ENCODE data around the gene SPTB.
A peak's percentile ranks its signal among the peaks of the same experiment; 100 is the strongest.

Gene SPTB

DNA sequence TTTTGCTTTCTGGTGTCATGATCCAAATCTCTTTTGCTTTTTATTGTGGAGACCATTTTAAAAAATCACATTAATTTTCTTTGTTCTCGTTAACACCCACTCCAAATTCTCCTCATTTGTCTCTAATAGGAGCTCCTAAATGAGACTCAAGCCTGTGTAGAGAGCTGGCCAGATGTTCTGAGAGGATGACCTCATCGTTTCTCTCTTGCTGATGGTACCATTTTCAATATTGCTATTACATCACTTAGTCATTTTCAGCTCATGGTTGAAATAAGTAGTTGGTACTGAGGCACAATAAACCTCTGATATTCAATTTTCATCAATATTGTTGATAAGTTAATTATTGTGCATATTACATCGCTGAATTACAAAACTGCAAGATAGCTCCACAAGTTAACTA lies 31.5 kb downstream of the SPTB start:
- DNase-seq, result no peak

DNA sequence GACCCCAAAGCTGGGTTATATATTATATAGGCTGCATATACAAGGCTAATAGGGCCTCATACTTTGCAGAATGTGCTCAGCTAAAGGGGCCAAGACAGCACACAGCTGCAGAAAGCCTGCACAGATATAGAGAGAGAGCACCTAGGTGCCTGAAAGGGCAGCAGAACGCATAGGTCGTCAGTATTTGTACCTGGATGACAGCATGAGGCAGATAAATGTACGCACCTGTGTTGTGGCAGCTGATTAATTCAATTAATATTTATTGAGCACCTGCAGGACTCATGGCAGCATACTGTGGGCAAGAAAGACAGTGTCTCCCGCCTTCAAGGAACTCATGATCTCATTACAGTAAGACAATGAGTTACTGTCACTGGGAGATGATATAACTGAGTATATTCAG lies 33.4 kb downstream of the SPTB start:
- DNase-seq, result no peak

DNA sequence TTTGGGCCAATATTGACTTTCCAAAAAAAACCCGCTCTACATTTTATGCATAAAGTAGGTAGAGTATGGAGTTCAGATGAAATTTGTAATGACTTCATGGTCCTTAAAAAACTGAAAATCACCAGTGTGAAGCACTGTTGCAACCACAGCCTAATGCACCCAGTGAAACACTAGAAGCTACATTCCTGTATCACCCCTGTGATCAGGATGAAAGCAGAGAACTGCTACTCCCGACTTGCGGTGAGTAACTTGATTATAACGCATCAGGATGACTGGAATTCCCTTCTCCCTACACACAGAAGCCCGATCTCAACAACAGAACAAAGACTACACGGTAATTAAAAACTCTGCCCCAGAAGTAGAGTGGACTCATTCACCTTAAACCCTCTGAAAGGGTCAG lies 33.8 kb downstream of the SPTB start:
- no peak for DNase-seq

DNA sequence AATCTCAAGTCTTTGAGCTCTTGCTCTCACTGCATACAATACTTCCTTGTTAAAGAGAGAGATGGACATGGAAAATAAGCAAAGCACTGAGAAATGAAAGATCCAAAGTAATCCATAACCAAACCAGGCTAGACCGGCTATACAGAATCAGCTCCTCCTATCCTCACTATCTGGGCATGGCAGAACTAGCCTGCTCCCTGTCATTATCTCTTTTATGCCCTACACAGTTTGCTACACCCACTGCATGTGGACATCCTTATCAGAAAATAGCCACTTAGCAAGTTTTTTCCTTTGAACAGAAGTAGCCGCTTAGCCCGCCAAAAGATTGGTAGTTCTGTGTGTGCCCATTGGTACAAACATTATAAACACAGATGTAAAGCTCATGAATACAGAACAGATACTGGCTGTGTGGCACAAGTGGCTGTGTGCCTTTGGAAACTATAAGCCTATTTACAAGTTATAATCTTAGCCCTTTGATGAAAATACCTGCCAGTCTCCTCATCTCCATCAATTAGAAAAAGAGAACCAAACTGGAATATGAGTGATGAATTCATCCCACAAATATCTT lies 34.7 kb downstream of the SPTB start:
- no peak for DNase-seq

DNA sequence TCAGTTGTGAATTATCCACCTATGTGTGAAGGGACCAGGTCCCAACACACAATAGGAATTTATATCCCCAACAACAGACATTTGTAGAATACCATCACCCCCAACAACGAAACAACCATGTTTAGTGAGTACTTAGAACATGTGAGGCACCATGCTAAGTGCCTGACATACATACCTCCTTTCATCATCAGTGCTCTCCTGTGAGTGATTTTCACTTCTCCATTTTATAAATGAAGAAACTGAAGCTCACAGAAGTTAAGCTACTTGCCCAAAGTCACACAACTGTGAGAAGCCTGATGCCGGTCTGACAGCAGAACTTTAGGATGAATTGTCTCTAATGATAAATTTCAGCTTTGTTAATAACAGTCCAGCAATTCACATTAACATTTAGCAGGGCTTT lies 35.4 kb downstream of the SPTB start:
- DNase-seq, result no peak

DNA sequence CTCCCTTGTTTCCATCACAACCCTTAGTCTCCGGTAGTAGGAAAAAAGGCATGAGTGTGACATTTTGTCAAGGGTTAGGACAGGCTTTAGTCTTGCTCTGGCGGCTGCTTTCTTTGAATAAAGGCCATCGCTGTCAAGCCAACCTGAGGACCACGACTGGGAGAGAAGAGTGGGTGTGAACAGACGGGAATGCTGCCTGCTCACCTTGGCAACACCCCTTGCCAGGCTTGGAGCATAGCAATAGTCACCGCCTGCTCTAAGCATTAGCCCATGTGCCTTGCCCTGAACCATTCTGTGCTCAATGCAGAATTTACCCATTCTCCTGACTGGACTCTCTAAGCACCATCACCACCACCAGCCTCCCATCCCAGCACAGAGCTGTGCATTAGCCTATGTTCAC lies 36.2 kb downstream of the SPTB start:
- no peak for DNase-seq

DNA sequence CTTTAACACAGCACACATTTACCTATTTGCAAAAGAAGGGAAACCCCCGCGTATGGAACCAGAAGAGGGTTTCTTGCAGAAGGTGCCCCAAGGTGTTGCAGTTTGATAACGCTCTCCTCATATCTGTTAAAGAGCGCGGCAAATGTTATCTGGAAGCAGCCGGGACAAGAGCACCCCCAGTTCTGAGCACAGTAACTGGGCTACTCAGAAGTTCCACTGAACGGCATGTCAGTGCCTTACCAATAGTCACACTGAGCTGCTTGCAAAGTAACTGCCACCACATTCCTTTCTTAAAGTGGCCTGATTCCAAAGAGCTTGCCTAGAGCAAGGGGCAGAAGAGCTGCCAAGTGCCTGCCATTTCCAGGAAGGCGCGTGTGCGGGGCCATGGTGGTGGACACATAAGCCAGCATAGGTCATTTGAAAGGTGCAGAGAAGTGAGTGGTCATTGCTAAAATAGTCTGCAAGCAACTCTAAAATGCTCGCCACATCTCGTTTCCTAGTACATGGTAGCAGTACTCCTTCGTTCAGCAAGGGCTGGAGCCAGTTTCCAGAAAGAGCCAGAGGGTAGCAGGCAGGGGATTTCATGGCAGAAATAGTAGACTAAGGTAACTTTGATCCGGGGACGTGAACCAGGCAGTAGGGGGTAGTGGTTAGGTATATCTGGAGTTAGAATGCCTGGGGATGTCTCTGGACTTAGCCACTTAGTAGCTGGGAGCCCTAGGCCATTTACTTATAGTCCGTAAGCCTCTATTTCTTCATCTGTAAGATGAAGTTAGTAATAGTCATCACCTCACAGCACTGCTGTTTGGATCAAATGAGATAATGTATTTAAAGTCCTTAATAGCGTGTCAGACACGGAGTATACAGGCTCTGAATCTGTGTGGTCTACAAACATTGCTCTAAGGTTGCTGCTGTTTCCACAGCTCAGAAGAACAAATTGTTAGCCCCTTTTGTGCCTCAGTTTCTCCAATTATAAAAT lies 37.6 kb downstream of the SPTB start:
- no peak for DNase-seq

DNA sequence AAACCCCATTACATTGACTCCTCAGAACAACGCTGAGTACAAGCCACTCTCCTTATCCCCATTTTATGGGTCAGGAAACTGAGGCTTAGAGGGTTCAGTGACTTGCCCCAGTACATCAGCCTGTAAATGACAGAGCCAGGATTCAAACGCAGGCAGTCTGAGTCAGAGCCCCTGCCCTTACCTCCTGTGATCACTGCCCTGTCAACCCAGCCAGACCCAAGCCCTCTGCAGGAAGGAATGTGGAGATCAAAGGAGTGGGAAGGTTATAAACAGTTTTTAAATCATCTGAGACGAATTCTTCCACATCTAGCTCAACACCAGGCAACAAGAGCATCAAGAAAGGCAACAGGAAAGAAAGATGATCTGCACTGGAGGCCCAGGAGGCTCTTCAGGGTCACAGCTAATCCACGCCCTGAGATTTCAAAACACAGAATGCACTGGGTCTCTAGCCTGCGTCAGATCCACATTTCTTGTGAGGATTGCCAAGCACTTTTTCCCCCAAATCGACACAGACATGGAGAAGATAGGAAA lies 38.5 kb downstream of the SPTB start:
- no peak for DNase-seq

DNA sequence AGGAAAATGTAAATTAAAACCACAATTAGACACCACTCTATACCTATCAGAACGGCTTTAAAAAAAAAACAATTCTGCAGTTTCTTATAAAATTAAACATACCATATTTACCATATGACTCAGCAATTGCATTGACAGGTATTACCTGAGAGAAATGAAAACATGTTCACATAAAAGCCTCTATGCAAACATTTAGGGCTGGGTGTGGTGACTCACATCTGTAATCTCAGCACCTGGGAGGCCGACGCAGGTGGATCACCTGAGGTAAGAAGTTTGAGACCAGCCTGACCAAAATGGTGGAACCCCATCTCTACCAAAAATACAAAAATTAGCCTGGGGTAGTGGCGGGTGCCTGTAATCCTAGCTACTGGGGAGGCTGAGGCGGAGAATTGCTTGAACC lies 41.1 kb downstream of the SPTB start:
- DNase-seq, result no peak

DNA sequence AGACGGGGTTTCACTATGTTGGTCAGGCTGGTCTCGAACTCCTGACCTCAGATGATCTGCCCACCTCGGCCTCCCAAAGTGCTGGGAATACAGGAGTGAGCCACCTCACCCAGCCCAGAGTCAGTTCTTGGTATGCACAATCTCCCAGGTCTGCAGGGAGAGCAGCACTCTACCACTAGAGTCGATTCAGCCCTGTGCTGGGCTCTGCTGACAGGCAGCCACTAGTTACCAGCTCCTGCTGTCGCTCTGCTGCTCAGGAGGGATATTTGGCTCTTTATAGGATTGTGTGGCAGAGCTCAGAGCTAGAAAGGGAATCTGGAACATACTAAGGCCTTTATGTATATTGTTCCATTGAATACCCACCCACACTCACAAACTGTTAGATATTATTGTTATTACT lies 44.3 kb downstream of the SPTB start:
- DNase-seq, result no peak

DNA sequence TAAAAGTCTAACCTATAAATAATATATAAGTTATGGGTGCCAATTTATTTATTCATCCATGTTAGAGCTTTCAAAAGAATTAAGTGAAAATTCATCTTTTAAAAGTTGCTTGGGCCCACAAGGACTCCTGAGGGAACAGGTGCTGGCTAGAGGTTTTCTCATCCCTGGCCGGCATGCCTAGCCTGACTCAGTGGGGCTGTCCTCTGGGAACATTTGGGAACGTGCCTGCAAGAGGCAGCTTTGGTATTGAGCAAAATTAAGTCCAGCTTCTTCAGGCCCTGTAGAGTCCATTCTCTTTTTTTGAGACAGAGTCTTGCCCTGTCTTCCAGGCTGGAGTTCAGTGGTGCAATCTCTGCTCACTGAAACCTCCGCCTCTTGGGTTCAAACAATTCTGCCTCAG lies 44.7 kb downstream of the SPTB start:
- no peak for DNase-seq

DNA sequence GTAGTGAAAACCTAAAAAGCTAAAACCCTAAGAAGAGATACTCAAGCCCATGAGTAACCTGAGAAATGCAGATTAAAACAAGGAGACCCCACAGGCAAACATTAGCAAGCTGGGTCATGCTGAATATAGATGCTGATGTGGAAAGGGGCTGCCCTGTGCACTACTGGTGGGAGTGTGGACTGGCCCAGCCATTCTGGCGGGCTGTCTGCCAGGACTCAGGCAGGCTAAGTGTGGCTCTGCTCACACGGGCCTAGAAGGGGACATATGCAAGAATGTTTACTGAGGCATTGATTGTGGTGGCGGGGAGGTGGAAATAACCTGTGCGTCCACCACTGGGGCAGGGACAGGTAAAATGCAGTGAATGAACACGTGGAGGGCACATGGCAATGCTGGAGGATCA lies 48.3 kb downstream of the SPTB start:
- DNase-seq, result no peak

DNA sequence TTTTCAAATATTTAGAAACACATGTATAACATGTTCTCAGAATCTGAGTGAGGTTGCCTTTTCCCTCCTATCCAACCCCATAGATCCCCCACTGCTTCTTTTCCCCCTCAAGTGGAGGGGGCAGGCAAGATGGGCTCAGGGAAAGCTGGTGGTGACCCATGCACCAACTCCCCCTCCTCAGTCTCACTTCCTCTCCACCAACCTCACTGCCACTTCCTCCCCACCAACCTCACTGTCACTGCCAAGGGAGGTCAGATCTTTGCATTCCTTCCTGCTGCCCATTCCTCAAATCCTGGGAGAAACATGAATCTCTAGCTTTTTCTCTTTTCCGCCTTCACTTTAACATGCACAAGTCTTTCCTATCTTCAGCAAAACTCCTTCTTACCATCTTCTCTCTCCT lies 48.7 kb downstream of the SPTB start:
- DNase-seq, result no peak

DNA sequence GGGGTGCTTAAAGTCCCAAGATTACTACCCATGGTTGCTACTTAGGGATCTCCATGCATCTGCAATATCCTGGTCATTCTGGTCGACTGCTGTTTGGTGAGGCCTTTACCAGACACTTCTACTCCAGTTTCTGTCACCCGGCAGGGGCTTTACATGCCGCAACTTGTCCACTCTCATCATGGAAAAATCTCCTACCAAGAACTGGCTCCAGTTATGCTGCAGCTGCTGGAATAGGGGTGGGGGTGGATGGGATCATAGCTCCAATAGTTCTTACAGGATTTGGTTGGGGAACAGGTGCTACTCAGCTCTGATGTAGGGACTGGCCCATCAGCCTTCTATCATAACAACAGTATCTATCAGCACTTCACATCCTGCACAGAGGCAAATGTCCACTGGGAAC lies 51.6 kb downstream of the SPTB start:
- peak; percentile 65 for DNase-seq

DNA sequence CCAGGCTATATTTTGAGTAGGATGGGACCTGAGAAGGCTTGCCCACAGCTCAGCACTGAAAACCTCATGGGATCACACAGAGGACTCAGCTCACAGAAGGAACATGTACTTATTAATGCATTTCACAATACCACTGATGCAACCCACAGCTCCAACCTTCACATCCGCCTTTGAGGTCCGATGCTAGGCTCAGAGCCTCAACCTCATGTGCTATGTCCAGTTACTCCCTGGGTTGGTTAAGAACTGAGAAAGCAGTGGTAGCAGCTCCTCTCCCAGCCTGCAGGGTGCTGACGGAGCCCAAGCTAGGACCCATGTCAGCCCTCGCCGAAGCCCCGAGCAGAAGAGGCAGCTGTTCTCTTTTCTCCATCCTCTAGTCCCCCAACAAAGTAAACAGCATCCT lies 52.9 kb downstream of the SPTB start:
- DNase-seq, result no peak

DNA sequence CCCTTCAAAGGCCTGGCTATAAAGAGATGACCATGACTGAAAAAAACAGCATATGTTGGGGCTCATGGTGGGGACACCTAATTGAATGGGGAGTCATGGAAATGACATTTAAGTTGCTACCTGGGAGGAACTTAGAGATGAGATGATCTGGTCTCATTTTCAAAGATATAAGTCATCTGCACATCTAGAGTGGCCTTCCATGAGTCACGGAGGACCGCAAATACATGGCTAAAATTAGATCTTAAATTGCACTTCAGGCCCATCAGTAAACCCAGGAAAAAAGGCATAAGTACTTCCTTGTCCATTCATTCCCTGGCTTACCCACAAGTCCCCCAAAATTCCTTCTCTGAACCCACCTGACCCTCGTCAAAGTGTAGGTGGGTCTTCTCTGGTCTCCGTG lies 53.4 kb downstream of the SPTB start:
- no peak for DNase-seq

DNA sequence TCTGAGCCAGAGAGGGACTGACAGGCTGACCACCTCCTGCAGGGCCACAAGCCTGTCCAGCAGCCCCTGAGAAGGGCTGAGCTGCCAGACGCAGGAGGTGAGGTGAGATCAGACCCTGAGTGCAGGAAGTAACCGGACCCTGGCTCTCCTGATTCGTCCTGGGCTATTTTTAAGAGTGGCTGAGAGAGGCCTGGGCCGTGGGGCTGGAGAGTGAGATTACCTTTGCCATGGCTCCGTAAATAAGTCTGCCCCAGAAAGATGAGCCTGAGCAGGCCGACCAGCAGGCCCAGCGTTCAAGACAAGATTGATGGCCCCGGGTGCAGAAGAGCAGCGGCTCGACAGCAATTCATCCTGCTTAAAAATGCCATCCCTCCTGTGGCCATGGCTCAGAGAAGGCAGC lies 54.2 kb downstream of the SPTB start:
- peak; percentile 68 for DNase-seq

DNA sequence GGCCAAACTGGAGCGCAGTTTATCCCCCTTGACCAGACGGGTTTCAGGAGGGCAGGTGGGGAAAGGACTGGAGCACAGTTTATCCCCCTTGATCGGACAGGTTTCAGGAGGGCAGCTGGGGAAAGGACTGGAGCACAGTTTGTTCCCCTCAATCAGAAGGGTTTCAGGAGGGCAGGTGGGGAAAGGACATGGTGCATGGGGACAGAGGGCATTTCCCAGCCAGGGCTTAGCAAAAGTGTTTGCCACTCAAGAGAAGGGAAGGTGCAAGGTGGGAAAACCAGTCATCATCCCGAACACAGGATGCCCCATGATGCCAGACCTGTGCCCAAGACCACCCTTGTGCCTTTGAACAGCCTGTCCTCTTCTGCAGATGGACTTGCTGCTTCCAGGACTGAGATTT lies 54.7 kb downstream of the SPTB start:
- no peak for DNase-seq

DNA sequence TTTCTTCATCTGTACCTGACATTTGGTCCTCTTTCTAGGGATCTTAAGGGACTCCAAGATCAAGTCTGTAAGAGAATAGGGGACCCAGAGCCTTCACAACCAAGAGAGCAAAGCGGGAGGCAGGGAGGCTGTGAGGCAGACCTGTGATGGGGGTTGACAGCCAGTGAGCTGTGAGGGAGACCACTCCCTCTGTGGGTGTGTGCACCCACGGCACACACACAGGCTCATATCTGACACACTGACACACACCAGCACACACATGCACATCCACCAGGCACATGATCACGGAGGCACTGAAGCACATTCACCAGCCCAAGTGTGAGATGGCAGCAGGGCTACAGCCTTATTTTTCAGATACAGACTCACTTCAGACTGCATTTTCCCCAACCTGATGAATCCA lies 55.2 kb downstream of the SPTB start:
- DNase-seq, result no peak

DNA sequence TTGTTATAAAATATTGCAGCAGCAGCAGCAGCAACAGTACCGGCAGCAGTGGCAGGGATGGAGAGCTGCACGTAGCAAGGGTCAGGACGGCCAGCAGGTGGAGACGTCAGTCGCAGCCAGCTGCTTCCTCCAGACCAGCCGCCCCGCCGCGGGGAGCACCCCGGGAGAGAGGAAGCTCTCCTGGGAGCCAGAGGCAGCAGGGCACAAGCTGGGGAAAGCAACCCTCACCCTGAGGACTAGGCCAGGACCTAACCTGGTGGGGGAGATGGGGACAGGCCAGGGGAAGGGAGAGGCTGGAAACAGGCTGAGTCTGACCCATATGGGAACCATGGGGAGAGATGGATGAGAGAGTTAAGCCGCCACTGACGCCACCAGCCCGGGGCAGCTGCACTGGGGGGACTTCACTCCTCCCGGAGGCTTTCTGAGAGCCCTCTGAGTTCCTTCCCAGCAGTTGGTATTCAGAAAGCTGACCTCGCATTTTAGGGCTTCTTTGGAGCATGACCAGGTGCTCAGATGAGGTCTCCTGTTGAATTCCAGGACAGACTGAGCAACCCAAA lies 56.3 kb downstream of the SPTB start:
- peak; percentile 77 for DNase-seq

DNA sequence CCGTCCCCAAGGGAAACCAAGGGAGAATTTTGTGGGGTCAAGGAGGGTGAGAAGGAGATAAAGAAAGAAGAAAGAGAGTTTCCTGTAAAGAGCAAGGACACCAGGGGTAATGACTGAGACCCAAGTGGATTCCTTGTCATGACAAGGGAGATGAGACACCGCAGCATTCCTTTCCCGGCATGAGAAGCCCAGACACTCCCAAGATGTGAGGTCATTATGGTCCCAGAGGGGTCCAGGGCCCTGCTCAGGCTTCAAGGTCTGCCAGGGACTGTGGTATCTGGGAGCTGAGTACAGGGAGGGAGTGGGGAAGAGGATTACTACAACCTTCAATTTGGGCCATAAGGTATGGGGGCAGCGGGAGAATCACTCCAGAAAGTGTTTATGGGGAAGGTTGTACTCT lies 58.1 kb downstream of the SPTB start:
- no peak for DNase-seq

DNA sequence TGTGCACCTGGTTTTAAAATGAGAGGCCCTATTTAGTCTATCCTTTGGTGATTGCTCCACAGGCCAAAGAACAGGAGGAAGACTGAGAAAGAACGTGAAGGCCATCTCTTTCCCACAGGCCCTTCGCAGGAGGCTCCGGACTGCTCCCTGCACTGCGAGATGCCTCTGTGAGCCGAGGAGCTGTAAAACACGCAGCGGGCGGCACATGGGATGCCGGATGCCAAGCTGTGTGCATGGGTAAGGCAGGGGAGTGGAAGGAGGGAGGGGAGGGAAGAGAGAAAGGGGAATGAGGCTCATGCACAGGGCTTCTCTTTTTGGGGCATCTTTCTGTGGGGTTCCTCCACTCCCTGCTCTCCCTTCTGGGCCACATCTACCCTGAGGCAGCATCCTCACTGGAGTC lies 61.6 kb downstream of the SPTB start:
- no peak for DNase-seq

DNA sequence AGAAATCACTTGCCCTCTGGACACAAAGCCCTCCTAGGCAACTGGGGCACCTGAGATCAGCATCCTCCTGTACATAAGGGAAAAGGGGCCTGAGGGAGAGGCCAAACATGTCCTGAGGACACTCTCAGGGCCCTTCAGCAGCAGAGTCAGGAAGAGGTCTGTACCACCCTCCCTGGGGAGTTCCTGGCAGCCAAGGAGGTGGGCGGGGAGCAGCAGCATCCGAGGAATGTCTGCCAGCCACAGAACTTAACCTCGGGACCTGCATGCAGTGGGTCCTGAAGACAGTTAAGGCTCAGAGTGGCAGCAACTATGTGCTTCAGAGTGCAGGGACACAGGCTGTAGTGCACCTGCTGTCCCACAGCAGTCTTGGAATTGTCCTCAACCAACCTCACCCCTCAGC lies 62.1 kb downstream of the SPTB start:
- DNase-seq, result peak; percentile 34

DNA sequence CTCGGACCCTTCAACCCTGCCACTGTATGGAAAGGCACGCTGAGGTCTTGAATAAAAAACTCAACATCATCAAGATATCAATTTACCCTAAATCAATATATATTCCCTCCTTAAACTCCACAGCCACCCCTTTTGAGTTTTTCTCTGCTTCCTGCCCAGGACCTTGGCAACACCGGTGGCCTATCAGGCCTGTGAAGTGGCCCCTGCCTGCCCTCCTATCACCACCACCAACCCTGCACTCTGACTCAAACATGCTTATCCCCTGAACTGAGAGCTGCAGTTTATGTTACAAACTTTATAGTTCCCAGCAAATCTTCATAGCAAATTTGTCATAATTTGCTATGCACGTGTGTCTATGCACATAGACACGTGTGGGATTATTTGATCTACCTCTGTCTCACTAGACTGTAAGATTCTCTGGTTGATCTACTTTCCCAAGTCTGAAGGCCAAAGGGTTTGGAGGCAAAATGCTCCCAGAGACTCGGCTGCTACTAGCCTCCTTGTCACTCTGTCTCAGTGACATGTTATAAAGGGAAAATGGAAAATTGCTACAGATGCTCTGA lies 63.4 kb downstream of the SPTB start:
- DNase-seq, result no peak
